Gastrocnemius medialis (tissue), 4 donors: ENCODE results near the gene TAS2R40.

ENCODE experiments used
- POLR2A ChIP-seq, 2 donors: fragments of 450-650 bp; IDR thresholded peaks; one replicate each; pipeline ENCODE4 v1.6.1; 2017; ENCODE audit warnings: antibody characterized with exemption in 2 of 2, mild to moderate bottlenecking in 2 of 2, moderate library complexity in 2 of 2
- TF ChIP-seq, protein P1 (sequence below), 5 experiments: fragments of 450-650 bp in 3 of 5; fragments of 200-600 bp in 2 of 5; sonication (generic) in 2 of 5; IDR thresholded peaks in 4 of 5; conservative IDR thresholded peaks in 1 of 5; 1 replicate in 4 of 5; 2 replicates in 1 of 5; pipeline ENCODE4 v1.5.1; 2016 to 2019; ENCODE audit warnings: antibody characterized with exemption in 5 of 5, mild to moderate bottlenecking in 3 of 5, moderate library complexity in 3 of 5

DNA sequence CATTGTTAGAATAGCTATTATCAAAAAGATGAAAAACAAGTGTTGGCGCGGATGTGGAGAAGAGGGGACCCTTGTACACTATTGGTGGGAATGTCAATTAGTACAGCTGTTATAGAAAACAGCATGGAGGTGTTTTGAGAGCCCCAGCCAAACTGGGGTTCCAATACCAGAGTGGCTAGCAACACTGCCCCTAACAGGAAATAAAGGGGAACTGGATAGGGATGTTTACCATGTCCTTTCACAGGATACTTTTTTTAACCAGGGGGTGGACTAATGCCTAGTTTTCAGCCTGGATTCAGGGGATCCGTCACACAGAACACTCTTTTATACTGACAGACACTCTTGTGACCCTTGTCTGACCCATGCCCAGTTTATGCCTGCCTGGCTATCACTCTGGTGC lies 34.5 kb downstream of the TAS2R40 start:
- TF ChIP-seq, protein P1, sequence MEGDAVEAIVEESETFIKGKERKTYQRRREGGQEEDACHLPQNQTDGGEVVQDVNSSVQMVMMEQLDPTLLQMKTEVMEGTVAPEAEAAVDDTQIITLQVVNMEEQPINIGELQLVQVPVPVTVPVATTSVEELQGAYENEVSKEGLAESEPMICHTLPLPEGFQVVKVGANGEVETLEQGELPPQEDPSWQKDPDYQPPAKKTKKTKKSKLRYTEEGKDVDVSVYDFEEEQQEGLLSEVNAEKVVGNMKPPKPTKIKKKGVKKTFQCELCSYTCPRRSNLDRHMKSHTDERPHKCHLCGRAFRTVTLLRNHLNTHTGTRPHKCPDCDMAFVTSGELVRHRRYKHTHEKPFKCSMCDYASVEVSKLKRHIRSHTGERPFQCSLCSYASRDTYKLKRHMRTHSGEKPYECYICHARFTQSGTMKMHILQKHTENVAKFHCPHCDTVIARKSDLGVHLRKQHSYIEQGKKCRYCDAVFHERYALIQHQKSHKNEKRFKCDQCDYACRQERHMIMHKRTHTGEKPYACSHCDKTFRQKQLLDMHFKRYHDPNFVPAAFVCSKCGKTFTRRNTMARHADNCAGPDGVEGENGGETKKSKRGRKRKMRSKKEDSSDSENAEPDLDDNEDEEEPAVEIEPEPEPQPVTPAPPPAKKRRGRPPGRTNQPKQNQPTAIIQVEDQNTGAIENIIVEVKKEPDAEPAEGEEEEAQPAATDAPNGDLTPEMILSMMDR (IDR thresholded peaks at IDR 0.05 in 4 of 5, conservative IDR thresholded peaks at IDR 0.05 in 1 of 5) = no peak
- no peak for TF ChIP-seq POLR2A (IDR thresholded peaks at IDR 0.05)
